ENCODE measurements around the gene OCA2.

Gene OCA2

GRCh38 chr15:28078191-28078719 lies 20.9 kb downstream of the OCA2 start:
- DNase-seq = no peak

- no peak for DNase-seq
These were observed 23.5 kb downstream of the OCA2 start for GRCh38 chr15:28075573-28075972.

GRCh38 chr15:28068930-28069329 lies 30.2 kb downstream of the OCA2 start:
- DNase-seq = no peak

- no peak for DNase-seq
These were observed 32.9 kb downstream of the OCA2 start for GRCh38 chr15:28066231-28066630.

GRCh38 chr15:28060005-28060404 lies 39.1 kb downstream of the OCA2 start:
- DNase-seq = no peak

GRCh38 chr15:28058082-28058481 lies 41.0 kb downstream of the OCA2 start:
- no peak for DNase-seq

- DNase-seq = peak; percentile 87
These were observed 47.0 kb downstream of the OCA2 start for GRCh38 chr15:28051955-28052633.

- DNase-seq = no peak
These were observed 49.5 kb downstream of the OCA2 start for GRCh38 chr15:28049581-28049980.

GRCh38 chr15:28047277-28047676 lies 51.8 kb downstream of the OCA2 start:
- DNase-seq = no peak

- DNase-seq = peak; percentile 82
These were observed 54.9 kb downstream of the OCA2 start for GRCh38 chr15:28044121-28044672.

GRCh38 chr15:28043691-28044091 lies 55.4 kb downstream of the OCA2 start:
- DNase-seq = peak; percentile 82

GRCh38 chr15:28037969-28038590 lies 61.0 kb downstream of the OCA2 start:
- no peak for DNase-seq

- DNase-seq = no peak
These were observed 65.7 kb downstream of the OCA2 start for GRCh38 chr15:28033443-28033842.

- no peak for DNase-seq
These were observed 68.3 kb downstream of the OCA2 start for GRCh38 chr15:28030801-28031200.

- DNase-seq = no peak
These were observed 71.4 kb downstream of the OCA2 start for GRCh38 chr15:28027714-28028076.

GRCh38 chr15:28026764-28027713 lies 72.1 kb downstream of the OCA2 start:
- no peak for DNase-seq

- no peak for DNase-seq
These were observed 72.9 kb downstream of the OCA2 start for GRCh38 chr15:28026221-28026620.

- DNase-seq = no peak
These were observed 73.7 kb downstream of the OCA2 start for GRCh38 chr15:28025413-28025812.

- no peak for DNase-seq
These were observed 74.2 kb downstream of the OCA2 start for GRCh38 chr15:28024889-28025250.

- DNase-seq = no peak
These were observed 74.9 kb downstream of the OCA2 start for GRCh38 chr15:28023933-28024888.

- no peak for DNase-seq
These were observed 75.7 kb downstream of the OCA2 start for GRCh38 chr15:28023422-28023821.

GRCh38 chr15:28022961-28023360 lies 76.2 kb downstream of the OCA2 start:
- no peak for DNase-seq

All from NCI-H524 treated with DMSO at 0.1 percent for 48 hours (cell line).